ENCODE results near the gene OR1D5. TPM values are rescaled to one million over a fixed set of nuclear protein-coding genes. Genes with fewer than 3 reads are reported as not detected.
"Not testable (repeated sequence)": the region's sequence is repeated elsewhere in the genome, so short reads cannot be mapped to it uniquely, and the experiment has no call there.

Gene OR1D5
- total RNA-seq, 1 donor from 2014 or later = not detected

DNA sequence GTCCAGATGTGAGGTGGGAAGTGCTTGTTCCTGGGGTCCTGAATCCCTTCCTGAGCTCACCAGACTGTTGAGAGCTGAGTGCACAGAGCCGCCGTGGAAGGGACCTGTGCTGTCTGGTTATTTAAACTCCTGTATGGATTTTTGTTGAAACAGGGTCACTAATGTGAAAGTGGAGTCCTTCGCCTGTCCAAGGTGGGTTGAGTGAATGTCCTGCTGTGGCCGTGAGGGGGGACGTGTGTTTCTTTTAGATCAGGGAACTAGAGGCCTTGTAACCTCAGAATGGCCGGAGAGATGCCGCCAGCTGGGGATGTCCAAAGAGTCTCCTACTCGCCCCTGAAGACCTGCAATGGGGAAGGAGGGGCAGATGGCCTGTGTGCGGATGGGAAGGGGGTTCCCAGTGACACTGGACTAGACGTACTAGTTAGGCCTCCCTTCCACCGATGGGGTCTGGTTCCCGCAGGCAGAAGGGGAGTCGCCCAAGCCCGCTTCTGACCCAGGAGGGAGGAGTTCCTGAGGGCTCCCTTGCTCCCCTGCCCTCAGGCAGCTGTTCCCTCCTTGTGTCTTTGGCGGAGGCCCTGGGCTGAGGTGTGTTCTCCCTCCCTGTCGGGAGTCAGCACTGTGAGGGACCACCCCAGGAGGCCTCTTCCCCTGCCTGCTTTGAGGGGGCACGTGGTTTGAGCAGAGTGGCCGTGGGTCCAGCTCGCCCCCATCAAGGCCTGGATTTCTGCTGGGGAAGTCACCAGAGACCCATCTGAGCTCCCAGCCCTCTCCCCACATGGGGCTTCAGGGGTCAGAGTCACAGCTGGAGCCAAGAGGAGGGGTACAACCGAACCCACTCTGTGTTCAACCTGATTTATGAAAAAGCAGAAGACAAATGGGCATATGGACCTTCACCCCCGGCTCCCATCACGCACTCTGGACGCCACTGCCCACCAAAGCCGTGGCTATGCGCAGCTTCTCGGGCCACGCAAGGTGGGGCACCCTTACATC is 30.9 kb downstream of the OR1D5 start:
- no peak for DNase-seq

DNA sequence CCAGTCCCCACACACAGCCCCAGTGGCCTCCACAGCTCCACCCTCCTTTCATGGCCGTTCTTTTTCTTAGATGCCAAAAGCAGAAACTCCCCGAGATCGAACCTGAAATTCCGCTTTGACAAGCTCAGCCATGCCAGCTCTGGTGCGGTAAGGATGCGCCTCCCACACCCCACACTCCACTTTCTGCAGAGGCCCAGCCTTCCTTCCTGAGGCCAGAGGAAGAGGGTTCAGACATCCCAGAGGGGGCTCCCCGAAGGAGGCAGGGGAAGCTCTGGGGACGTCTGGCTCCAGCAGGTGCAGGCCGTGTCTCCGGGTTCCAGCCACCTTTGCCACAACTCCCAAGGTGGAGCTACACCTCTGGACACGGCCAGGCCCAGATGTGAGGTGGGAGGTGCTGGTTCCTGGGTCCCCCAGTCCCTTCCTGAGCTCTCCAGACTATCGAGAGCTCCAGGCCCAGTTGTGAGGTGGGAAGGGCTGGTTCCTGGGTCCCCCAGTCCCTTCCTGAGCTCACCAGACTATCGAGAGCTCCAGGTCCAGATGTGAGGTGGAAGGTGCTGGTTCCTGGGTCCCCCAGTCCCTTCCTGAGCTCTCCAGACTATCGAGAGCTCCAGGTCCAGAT is 32.4 kb downstream of the OR1D5 start:
- not testable (repeated sequence) for DNase-seq

DNA sequence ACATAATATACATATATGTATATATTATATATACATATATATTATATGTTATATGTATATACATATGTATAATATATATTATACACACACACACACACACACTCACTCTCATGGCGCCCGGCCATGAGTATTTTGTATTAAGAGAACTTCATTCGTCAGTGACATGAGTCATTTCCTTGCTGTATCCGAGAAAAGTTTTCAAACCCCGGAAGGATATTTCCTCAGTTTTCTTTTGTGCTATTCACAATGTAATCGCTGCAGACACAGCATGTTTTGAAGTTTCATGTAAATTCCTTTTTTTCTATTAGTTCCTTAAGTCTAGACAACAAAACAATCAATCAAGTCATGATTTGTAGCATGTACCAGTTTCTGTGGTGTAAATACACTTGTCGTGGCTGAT is 33.3 kb downstream of the OR1D5 start:
- DNase-seq = no peak

DNA sequence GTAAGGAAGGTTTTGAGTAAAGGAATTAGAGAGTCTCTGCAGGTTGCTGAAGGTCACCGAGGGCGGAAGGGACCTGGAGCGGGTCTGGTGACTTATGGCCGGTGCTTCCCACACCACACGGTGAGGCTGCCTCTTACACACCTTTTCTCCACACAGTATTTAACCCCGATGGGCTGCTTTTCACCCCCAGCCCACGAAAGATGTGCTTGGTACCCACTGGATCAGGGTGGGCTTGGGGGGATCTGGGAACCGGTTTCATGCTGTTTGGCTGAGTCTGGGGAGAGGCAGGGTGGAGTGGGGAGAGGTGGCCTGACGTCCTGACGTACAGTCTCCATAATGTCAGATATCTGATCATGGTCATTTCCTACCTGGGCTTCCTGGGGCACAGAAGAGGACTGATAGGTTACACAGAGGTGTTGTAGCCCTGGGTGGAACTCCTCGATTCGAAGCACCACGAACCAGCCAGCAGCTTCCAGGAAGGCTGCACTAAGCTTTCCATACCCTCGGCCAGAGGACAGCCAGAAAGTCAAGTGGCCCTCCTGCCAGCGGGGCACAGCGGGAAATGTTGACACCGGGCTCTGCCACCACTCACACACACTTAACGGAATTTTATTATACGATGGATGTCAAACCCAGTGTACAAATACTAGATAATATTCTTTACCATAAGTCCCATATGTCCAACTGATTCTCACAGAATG is 34.0 kb downstream of the OR1D5 start:
- no peak for DNase-seq

DNA sequence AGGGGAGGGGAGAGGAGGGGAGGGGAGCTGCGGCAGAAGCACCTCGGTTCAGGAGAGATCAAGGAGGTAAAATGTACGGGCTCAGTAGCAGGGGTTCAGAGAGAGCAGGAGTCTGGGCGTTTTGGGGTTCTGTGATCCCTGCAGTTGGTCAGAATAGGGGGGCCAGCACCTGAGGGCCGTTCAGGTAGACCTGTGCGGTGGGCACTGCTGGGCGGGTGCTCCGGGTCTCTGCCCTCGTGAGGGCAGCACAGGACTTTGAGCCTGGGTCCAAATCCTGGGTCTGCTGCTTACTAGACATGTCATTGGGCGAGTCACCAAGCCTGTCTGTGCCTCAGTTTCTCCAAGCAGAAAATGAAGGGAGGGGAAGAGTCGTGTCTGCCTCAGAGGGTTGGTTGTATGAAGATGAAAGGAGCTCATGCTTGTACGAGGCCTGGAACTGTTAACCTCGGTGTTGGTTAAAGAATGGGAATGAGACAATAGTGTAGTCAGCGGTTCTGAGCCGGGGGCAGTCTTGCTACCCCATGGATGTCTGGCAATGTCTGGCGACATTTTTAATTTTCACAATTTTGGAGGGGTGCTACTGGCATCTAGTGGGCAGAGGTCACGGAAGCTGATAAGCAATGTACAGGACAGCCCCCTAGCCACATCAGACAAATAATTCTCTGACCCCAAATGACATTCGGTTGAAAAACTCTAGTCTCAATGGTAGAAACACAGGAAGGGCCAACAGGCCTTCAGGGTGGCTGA is 35.4 kb downstream of the OR1D5 start:
- DNase-seq = no peak

DNA sequence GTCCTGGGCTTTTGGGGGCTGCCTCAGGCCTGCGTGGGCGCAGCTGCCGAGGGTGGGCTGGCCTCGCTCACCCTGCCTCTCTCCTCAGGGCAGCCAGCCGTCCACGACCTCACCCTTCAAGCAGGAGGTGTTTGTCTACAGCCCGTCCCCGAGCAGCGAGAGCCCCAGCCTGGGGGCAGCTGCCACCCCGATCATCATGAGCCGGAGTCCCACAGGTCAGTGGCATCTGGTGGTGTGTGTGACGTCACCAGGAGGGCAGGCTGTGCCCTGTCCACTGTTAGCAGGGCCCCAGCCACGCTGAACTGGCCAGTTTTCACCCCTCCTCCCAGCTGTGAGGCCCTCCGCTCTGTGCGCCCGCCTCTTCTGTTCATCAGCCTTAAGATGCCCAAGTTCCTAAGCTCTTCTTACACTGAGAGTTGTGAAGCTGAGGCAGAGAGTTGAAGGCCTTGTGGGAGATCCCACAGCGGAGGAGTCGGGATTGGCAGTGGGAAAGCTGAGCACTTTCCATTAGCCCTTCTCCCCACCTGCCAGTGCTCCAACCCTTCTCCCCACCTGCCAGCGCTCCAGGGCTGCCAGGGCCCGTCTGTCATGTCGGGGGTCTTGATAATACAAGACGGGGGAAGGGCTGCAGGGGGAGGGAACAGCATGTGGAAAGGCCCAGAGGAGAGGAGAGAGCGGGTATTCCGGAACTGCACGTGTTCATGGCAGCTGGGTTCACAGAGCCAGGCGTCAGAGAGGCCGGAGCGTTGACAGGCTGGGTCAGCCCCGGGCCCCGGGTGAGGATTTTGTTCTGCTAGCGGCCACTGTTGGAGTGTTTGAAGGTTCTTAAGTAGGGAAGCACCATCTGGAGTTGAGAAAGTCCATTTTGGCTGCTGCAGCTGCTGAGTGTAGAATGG is 36.3 kb downstream of the OR1D5 start:
- no peak for DNase-seq

DNA sequence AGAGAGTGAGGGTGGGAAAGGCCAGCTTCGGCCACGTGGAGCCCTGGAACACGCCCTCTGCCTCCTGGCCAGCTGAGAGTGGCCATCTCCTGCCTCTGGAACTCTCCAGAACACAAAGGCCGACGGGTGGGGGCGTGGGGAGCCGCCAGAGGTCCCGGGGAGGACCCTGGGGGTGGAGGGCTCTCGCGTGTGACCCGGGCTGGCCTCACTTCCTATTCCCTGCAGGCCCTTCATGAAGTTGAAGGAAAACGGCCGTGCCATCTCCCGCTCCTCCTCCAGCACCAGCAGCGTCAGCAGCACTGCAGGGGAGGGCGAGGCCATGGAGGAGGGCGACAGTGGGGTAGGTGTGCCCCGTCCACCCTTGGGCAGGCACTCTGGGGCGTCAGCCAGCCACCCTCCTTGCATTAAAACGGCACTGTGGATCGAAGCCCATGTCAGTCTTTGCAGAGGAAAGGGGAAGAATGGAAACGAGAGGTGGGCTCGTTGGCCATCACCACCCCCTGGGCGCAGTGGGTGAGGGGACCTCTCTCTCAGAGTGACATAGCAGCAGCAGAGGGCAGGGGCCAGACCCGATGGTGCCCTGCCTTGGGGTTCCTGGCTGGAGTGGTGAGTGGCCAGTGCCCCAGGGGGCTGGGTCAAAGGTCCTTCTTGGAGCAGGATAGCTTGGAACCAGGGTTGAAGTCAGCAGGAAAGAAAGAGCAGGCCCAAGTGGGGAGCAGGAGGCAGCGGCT is 37.1 kb downstream of the OR1D5 start:
- DNase-seq = no peak

DNA sequence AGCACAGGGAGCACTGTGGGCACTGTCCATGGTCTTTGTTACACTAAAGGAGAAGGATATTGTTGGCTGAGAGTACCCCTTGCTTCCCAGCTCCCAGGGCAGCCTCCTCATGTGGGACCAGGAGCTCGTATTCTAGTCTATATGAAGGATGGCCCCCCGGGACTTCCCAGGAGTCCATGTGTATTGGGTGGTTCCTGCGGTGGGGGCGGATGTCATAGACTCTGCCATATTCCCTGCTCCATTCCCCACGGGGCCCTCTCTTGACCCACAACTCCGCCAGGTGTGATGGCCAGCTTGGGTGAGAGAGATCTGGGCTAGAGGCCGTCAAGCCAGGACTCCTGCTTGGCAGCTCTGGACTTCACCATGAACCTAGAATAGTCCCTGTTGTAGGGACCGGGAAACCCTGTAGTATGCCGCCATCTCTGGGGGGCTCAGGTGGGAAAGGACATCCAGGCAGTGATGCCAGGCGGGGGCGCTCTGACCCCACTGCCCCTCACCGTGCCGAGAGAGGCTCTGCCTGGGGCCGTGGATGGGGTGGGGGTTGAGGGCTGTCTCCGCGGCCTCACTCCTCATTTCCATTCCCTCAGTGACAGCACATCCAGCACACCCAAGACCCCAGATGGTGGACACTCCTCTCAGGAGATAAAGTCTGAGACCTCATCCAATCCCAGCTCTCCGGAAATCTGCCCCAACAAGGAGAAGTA is 37.8 kb downstream of the OR1D5 start:
- no peak for DNase-seq

DNA sequence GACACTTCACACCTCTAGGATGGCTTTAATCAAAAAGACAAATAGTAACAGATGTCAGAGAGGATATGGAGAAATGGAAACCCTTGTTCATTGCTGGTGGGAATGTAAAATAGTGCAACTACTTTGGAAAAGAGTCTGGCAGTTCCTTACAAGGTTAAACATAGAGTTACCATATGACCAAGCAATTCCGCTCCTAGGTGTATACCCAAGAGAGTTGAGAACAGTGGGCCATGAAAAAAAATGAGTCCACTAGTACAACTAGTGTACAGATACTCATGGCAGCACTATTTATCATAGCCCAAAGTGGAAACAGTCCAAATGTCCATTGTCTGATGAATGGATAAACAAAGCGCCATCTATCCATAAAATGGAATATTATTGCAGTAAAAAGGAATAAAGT is 39.1 kb downstream of the OR1D5 start:
- DNase-seq = no peak

DNA sequence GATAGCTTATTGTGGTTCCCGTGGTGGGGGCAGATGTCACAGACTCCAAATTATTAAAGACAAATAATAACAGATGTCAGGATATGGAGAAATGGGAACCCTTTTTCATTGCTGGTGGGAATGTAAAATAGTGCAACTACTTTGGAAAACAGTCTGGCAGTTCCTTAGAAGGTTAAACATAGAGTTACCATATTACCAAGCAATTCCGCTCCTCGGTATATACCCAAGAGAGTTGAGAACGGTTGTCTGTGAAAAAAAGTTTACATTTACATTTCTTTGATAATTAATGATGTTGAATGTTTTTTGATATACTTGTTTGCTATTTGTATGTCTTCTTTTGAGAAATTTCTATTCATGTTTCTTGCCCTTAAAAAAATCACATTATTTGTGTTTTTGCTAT is 41.2 kb downstream of the OR1D5 start:
- no peak for DNase-seq

DNA sequence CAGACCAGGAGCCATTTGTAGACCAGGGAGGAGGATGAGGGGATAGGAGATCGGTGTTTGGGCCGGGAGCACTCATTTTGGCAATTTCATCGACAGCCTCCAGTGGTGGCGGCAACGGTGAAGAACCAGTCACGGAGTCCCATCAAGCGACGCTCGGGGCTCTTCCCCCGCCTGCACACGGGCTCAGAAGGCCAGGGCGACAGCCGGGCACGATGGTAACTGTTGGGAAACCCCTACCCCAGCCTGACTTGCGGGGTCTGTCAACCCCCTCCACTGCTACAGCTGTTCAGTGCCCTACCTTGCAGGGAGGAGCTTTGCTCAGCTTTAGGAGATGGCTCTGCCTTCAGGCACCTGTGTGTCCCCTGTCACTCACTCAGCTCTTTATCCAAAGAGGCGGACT is 43.0 kb downstream of the OR1D5 start:
- no peak for DNase-seq

DNA sequence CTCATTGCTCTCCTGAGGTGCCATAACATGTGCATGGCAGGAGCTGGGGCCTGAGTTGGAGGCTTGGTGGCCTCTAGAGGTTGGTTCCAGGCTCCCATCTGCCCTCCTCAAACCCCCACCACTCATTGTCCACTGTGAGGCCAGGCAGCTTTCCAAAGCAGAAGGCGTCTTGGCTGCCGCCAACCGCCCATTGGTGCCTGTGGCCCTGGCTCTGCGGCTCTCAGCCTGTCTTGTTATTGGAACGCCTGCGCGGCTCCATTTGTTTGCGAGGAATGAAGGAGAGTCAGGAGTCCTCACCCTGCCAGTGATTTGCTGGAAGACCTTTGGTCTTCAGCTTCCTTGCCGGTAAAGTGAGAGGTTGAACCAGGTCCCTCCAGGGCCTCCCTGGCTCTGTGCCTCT is 43.6 kb downstream of the OR1D5 start:
- DNase-seq = no peak

DNA sequence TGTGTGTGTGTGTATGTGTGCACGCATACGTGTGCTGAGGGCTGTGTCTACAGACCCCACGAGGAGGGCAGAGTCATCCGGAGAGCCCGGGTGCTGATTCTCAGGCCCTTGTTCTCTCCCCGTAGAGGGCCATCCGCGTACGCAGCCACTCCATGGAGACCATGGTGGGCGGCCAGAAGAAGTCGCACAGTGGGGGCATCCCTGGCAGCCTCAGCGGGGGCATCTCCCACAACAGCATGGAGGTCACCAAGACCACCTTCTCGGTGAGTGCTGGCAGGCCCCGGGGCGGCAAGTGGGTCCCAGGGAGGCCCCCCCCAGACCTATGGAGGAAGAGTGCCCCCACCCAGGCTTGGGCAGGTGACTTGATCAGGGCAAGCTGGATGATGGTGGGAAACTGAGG is 45.5 kb downstream of the OR1D5 start:
- DNase-seq = no peak

DNA sequence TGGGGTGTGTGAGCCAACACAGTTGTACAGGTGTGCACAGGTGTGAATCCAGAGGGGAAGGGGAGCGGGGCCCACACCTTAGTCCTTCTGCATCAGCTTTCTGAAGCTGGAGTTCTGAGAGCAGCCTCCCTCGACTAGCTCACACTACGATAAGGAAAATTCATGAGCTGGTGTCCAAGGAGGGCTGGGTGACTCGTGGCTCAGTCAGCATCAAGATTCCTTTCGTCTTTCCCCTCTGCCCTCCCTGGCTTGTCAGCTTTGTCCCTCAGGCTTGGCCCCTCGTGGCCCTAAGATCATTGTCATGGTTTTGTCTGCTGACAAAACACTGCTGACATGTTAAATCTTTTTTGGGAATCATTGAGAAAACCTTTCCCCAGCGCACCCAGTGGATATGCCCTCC is 47.5 kb downstream of the OR1D5 start:
- no peak for DNase-seq

DNA sequence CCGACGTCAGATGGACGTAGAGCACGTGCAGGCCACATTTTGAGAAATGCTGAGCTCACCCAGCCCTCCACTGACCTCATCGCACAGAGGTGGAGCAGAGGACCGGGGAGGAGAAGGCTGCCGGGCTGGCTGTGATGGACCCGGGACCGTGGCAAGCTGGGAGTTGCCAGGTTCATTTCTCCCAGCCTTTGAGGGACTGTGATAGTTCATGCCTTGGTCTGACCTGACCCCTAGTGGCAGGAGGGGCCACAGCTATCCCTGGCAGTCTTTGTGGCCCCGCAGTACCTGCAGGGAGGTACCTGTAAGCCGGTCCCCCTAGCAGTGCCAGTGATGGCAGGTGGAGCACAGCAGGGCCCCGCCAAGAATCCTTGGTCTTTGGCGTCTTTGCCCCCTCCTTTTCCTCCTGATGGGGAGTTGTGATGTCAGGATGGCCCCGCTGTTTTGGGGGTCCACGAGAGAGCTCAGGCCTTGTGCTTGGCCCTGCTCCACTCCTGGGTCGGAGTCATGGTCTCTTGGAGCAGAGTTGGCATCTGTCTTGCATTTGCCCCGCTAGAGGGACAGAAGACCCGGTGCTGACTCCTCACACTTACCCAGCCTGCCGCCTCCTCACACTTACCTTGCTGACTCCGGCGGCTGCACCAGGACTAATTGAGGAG is 50.4 kb downstream of the OR1D5 start:
- no peak for DNase-seq
